ENCODE data around the gene RIN3. TPM values are rescaled to one million over a fixed set of nuclear protein-coding genes. Genes with fewer than 3 reads are reported as not detected.

The RIN3 gene
- total RNA-seq, 1 donor from 2014 or later: 70.6 TPM

DNA sequence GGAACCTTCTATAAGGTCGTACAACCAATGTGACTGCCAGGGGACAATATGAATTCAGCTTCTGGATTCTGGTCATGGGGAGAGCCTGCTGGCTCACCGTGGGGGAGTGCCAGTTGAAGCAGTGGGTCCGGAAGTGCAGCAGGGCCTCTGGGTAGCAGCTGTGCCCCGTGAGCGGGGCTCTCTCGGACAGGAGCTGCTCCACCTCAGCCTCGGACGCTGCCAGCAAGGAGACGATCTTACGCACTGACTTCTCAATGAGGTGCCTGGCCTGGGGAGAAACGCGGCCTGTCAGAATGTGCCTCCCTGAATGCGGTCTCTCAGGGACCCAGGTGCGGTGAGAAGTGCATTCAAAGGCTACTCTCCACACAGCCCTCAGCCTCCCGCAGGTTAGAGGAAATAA is 192.8 kb downstream of the RIN3 start:
- Histone ChIP-seq H3K27me3 (ENCODE audit: low read depth) (no peaks in the 10 kb centered on the region), H3K4me3 (no peak overlapping the region), H3K27ac (no peak overlapping the region), H3K36me3 (peaks cover 72% of the 10 kb centered on the region), H3K9me3 (no peaks in the 10 kb centered on the region), H3K4me1 (no peaks in the 10 kb centered on the region)
- DNase-seq: no peak
- intact Hi-C loops (cut with DNase I): no loop called here
- ATAC-seq: no peak
- TF ChIP-seq CTCF (IDR thresholded peaks at IDR 0.05): no peak

- Histone ChIP-seq H3K36me3 (peaks cover 91% of the 10 kb centered on the region), H3K27me3 (ENCODE audit: low read depth) (no peaks in the 10 kb centered on the region), H3K9me3 (no peaks in the 10 kb centered on the region), H3K4me1 (no peaks in the 10 kb centered on the region), H3K27ac (no peak overlapping the region), H3K4me3 (no peak overlapping the region)
- ATAC-seq (no peak), DNase-seq (no peak)
- intact Hi-C loops (cut with DNase I): no loop called here
- TF ChIP-seq CTCF (IDR thresholded peaks at IDR 0.05): no peak
Observed at GRCh38 chr14:92709340-92710000, 195.9 kb downstream of the RIN3 start.

DNA sequence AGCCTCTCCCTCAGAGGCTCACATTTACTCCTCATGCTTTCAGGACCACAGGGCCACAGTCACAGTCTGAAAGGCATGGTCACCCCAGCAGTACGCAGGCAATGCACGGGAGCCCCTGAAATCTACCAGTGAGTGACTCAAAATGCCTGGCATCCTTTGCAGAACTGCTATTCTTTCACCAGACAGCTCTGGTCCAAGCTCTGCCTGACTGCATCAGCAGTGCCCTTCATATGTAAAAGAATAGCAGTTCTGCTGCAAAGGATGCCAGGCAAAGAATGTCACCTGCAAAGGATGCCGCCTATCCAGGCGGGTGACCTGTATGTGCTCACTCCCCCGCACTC is 196.4 kb downstream of the RIN3 start:
- Histone ChIP-seq H3K36me3 (peaks cover 89% of the 10 kb centered on the region), H3K27ac (no peak overlapping the region), H3K9me3 (no peaks in the 10 kb centered on the region), H3K4me3 (no peak overlapping the region), H3K4me1 (no peaks in the 10 kb centered on the region), H3K27me3 (ENCODE audit: low read depth) (no peaks in the 10 kb centered on the region)
- DNase-seq (no peak), ATAC-seq (no peak)
- no peak for TF ChIP-seq CTCF (IDR thresholded peaks at IDR 0.05)
- intact Hi-C loops (cut with DNase I): no loop called here

- TF ChIP-seq CTCF (IDR thresholded peaks at IDR 0.05): no peak
- Histone ChIP-seq H3K4me1 (no peaks in the 10 kb centered on the region), H3K27me3 (ENCODE audit: low read depth) (no peaks in the 10 kb centered on the region), H3K9me3 (no peaks in the 10 kb centered on the region), H3K36me3 (peaks cover 79% of the 10 kb centered on the region), H3K4me3 (no peak overlapping the region), H3K27ac (no peak overlapping the region)
- intact Hi-C loops (cut with DNase I): no loop called here
- no peak for ATAC-seq
- DNase-seq: no peak
Observed at GRCh38 chr14:92711976-92712653, 198.5 kb downstream of the RIN3 start.

DNA sequence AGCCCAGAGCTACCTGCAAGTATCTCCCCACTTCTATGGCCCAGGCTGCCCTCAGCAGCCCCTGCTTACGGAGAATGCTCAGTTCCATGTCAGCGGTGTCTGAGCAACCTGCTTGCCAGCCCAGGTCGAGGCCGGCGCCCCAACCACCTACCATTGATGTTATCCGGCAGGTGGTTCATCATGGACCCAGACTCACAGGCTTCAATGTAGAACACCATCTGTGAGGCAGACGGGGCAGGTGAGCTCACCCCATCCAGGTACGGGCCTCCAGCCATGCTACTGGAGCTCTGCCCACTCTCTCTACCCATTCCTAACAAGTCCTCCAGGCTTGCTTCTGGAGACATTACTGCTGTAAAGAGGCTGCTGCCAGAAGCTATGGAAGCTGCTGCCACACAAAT is 199.1 kb downstream of the RIN3 start:
- intact Hi-C loops (cut with DNase I): no loop called here
- no peak overlapping the region for H3K27ac ChIP-seq
- H3K9me3 ChIP-seq: no peaks in the 10 kb centered on the region
- ATAC-seq (no peak), DNase-seq (no peak)
- no peaks in the 10 kb centered on the region for H3K4me1 ChIP-seq
- no peak for TF ChIP-seq CTCF (IDR thresholded peaks at IDR 0.05)
- H3K36me3 ChIP-seq: peaks cover 75% of the 10 kb centered on the region
- H3K4me3 ChIP-seq: no peak overlapping the region
- no peaks in the 10 kb centered on the region for H3K27me3 ChIP-seq (ENCODE audit: low read depth)

Measured in lower lobe of right lung (tissue), 2 donors.